Mucosa of rectum (tissue), 2 donors: Measurements from ENCODE around the gene PRDM10.
"Not testable (repeated sequence)": the region's sequence is repeated elsewhere in the genome, so short reads cannot be mapped to it uniquely, and the experiment has no call there.

Experiments
- H3K27ac ChIP-seq, 2 donors: one replicate each; pipeline ENCODE4 v1.7.0; 2013; ENCODE audit warnings: inconsistent platforms in 2 of 2, low read depth in 2 of 2, low read length in 2 of 2
- H3K27me3 ChIP-seq, 2 donors: one replicate each; pipeline ENCODE4 v1.7.0; 2013; ENCODE audit warnings: low read length in 2 of 2; ENCODE audit not compliant: control insufficient read depth in 2 of 2, insufficient read depth in 2 of 2
- H3K36me3 ChIP-seq, 2 donors: one replicate each; pipeline ENCODE4 v1.7.0; 2013; ENCODE audit warnings: low read length in 2 of 2; ENCODE audit not compliant: control insufficient read depth in 2 of 2, insufficient read depth in 2 of 2
- H3K4me1 ChIP-seq, 2 donors: one replicate each; pipeline ENCODE4 v1.7.0; 2013; ENCODE audit warnings: low read length in 2 of 2, mild to moderate bottlenecking in 1 of 2; ENCODE audit not compliant: control insufficient read depth in 2 of 2, insufficient read depth in 2 of 2
- H3K4me3 ChIP-seq, 2 donors: one replicate each; pipeline ENCODE4 v1.7.0; 2013; ENCODE audit warnings: low read length in 2 of 2
- H3K9ac ChIP-seq, 2 donors: one replicate each; pipeline ENCODE4 v1.7.0; 2013; ENCODE audit warnings: low read length in 2 of 2, low read depth in 1 of 2, mild to moderate bottlenecking in 1 of 2
- H3K9me3 ChIP-seq, 2 donors: one replicate each; pipeline ENCODE4 v1.7.0; 2013; ENCODE audit warnings: low read length in 2 of 2; ENCODE audit not compliant: control insufficient read depth in 2 of 2
- donor health status: healthy.
- donor health status: Normal muscosa, but diverticular disease.

PRDM10 gene

DNA sequence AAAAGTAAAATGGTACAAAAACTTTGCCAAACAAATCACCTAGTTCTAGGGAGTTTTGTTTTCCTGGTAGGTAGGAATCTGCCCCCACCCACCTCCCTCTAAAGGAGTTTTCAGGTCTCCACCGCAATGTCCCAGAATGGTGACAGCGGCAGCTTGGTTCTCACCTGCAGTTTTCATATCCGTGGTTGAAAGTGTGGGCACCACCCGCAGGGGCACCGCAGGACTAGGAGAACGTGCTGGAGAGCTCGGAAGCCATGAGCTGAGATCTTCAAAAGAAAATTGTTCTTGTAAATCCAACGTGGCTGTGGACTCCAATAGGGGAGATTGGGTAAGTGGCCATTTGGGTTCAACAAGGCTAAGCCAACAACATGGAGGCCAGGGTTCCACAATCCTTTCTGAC, 118.1 kb downstream of the PRDM10 start:
- H3K36me3 ChIP-seq, result peaks cover 83 to 93% of the 10 kb centered on the region in 2 donors
- H3K9ac ChIP-seq, result no peak overlapping the region
- no peaks in the 10 kb centered on the region for H3K9me3 ChIP-seq
- no peaks in the 10 kb centered on the region for H3K27me3 ChIP-seq
- H3K4me3 ChIP-seq, result no peak overlapping the region
- H3K4me1 ChIP-seq, result no peaks in the 10 kb centered on the region
- H3K27ac ChIP-seq, result no peak overlapping the region

DNA sequence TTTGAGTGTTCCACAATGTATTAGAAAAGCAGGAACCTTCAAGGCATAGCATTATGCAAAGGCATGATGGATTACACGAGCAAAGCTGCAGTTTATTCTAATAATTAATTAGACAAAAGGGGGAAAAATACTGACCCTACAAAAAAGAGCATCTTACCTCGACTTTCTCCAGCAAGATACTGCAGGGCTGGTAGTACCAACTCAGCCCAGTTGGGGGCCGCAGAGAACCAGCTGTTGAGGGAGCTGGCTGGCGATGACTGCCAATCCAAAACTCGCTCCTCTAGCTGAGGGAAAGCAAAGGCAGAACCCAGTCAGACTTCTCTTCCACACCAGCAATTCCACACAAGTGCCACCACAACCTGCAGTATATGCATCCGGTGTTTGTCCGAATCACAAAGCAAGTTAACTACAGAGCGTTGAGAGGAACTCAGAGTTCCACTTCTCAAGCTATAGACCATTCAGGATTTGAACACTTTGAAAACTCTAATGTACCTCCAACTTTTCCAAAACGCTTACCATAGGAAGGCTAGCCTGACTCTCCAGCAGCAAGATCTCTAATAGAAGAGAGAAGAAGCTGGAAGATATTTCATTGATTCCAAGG, 121.0 kb downstream of the PRDM10 start:
- H3K36me3 ChIP-seq, result peaks cover 89 to 98% of the 10 kb centered on the region in 2 donors

DNA sequence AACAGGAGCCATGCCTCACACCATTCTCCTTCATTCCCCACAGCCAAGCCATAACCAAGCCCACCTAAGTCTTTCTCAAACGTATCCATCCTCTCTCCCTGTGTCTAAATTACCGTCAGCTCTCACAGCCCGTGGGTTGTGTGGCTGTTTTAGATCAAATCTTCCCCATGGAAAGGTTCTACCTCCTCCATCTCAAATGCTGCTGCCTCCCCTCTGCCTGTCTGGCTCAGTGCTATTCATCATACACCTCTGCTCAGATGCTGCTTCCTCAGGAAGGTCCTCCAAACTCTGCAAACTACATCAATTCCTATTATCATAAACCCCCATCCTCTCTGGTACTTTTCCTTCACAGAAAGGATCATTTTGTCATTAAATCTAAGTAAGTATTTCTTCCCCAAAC, 122.3 kb downstream of the PRDM10 start:
- Histone ChIP-seq H3K4me3 (no peak overlapping the region), H3K27me3 (no peaks in the 10 kb centered on the region), H3K9ac (no peak overlapping the region), H3K4me1 (no peaks in the 10 kb centered on the region), H3K36me3 (peaks cover 82 to 95% of the 10 kb centered on the region in 2 donors), H3K27ac (no peak overlapping the region), H3K9me3 (no peaks in the 10 kb centered on the region)

More for the DNA sequence above, 121.0 kb downstream of the PRDM10 start:
- H3K9ac ChIP-seq, result no peak overlapping the region
- no peak overlapping the region for H3K4me3 ChIP-seq
- H3K4me1 ChIP-seq, result no peaks in the 10 kb centered on the region
- H3K9me3 ChIP-seq, result no peaks in the 10 kb centered on the region
- H3K27ac ChIP-seq, result no peak overlapping the region
- H3K27me3 ChIP-seq, result no peaks in the 10 kb centered on the region

DNA sequence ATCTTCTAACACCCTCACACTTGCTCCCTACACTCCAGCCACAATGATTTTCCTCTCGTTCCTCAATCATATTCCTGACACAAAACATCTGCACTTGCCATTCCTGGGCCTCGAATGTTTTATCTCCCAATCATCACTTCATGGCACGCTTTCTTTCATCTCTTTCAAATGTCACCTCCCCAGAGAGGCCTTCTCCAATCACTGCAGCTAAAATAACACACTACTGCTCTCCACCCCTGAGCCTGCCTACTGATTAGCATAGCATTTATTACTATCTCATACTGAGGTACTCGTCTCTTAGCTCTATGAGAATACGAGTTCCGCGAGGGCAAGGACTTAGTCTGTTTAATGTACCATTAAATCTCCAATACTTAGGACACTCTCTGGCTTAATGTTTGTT, 130.7 kb downstream of the PRDM10 start:
- H3K9me3 ChIP-seq, result no peaks in the 10 kb centered on the region
- H3K27ac ChIP-seq, result no peak overlapping the region
- no peak overlapping the region for H3K4me3 ChIP-seq
- H3K27me3 ChIP-seq, result no peaks in the 10 kb centered on the region
- no peak overlapping the region for H3K9ac ChIP-seq
- H3K4me1 ChIP-seq, result no peaks in the 10 kb centered on the region
- peaks cover 80 to 82% of the 10 kb centered on the region in 2 donors for H3K36me3 ChIP-seq

DNA sequence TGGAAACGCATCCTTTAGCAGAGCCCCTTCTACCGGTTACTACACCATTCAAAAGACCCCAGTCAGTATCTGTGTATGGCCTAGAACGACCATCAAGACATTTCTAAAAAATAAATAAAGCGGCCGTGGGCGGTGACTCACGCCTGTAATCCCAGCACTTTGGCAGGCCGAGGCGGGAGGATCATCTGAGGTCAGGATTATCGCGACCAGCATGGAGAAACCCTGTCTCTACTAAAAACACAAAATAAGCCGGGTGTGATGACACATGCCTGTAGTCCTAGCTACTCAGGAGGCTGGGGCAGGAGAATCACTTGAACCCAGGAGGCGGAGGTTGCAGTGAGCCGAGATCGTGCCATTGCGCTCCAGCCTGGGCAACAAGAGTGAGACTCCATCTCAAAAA, 134.0 kb downstream of the PRDM10 start:
- peaks cover 76 to 79% of the 10 kb centered on the region in 2 donors for H3K36me3 ChIP-seq
- H3K27me3 ChIP-seq, H3K27ac ChIP-seq, H3K4me3 ChIP-seq, H3K4me1 ChIP-seq, H3K9ac ChIP-seq, H3K9me3 ChIP-seq: not testable (repeated sequence)

DNA sequence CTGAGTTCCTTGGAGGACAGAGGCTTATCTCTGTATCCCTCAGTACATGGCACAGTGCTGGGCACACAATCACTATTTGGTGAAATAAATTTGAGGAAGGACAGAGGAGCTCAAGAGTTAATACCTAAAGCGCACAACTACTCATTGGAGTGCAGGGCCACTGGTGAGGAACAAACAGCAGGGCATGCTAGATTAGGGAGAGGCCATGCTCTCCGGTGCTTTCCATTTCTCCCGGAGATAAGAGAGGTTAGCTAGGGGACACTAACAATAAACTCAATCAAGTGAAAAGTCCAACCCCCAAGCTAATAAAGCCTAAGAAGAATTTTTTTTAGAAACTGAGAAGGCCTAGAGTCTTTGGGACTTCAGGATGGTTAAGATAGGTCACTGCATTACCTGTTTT, 136.3 kb downstream of the PRDM10 start:
- Histone ChIP-seq H3K9me3 (no peaks in the 10 kb centered on the region), H3K9ac (no peak overlapping the region), H3K4me3 (no peak overlapping the region), H3K27ac (no peak overlapping the region), H3K27me3 (no peaks in the 10 kb centered on the region), H3K4me1 (peaks cover 0 to 6% of the 10 kb centered on the region in 2 donors), H3K36me3 (peaks cover 56 to 60% of the 10 kb centered on the region in 2 donors)

DNA sequence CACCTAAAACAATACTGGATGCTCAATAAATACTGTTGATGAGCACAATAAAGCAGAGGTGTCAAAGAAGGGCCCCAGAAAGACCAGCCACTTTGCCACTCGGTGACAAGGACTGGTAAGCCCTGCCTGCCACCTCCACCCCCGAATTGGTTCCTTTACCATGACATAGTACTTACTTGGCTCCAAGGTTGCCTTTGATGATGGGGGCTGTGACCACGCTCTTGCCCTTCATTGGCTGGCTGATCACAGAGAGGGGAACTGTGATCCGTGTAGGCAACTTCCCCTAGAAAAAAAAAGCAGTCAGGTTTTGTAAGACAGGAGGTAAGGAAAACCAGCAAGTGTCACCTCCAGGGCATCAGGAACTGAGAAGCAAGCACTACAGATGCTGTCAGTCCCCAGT, 136.9 kb downstream of the PRDM10 start:
- H3K9me3 ChIP-seq, result no peaks in the 10 kb centered on the region
- no peak overlapping the region for H3K9ac ChIP-seq
- no peak overlapping the region for H3K4me3 ChIP-seq
- H3K27ac ChIP-seq, result no peak overlapping the region
- no peaks in the 10 kb centered on the region for H3K27me3 ChIP-seq
- H3K36me3 ChIP-seq, result peaks cover 52 to 55% of the 10 kb centered on the region in 2 donors
- H3K4me1 ChIP-seq, result peaks cover 0 to 6% of the 10 kb centered on the region in 2 donors

DNA sequence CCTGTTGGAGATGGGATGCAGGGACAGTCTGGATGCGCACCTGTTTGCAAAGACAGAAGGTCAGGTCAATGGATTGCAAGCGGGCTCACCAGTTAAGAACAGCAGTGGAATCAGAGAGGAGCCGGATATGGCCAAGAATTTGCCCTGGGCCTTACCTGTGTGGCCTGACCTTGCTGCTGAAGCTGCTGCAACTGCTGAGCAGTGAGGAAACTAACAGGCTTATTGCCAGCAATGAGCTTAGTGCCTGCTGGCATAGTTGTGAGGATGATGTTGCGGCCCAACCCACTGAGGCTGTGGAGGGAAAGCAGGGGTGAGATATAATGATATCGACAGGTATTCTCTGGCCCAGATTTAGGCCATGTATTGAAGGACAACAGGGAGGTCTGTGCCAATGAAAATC, 137.8 kb downstream of the PRDM10 start:
- Histone ChIP-seq H3K4me3 (no peak overlapping the region), H3K36me3 (peaks cover 44 to 48% of the 10 kb centered on the region in 2 donors)

DNA sequence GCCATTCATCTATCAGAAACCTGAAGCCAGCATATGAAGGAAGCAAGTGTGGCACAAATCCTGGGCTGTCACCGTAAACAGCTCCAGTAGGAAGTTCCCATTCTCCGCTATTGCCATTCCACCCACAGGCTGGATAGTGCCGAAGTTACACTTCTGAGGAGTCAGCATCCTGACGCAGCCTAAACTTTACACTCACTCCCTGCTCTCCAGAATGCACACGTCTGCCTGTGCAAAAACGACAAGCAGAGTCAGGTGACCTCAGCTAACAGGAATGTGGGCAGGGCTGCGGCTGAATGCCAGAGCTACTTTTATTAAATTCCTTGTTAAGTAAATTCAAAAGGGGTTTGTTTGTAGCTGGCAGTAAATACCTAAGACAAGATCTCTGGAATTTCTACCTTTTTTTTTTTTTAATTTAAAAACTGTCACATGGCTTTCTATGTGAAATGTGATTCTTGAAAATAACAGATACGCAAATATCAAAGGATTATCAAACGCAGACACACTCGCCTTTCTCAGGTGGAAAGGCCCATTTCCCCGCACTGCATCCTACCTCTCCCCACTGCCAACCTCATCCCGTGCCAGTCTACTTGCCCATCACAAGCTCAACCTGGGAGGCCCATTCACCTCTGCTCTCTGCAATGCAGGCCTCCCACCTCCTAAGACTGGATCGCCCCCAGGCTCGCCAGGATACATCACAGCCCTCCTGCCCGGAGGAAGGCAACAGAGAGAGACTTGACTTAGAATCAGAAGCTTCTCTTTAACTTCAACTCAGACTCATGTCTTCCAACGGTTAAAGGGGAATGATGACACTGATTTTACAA, 140.7 kb downstream of the PRDM10 start:
- Histone ChIP-seq H3K4me3 (no peak overlapping the region), H3K27ac (peak overlapping the region in 1 of 2 donors; percentile 3), H3K27me3 (no peaks in the 10 kb centered on the region), H3K4me1 (peaks cover 0 to 6% of the 10 kb centered on the region in 2 donors), H3K36me3 (peaks cover 40 to 53% of the 10 kb centered on the region in 2 donors), H3K9me3 (no peaks in the 10 kb centered on the region), H3K9ac (no peak overlapping the region)

More for the DNA sequence above, 137.8 kb downstream of the PRDM10 start:
- H3K4me1 ChIP-seq, result peaks cover 0 to 6% of the 10 kb centered on the region in 2 donors
- H3K27ac ChIP-seq, result no peak overlapping the region
- no peaks in the 10 kb centered on the region for H3K27me3 ChIP-seq
- no peak overlapping the region for H3K9ac ChIP-seq
- no peaks in the 10 kb centered on the region for H3K9me3 ChIP-seq

DNA sequence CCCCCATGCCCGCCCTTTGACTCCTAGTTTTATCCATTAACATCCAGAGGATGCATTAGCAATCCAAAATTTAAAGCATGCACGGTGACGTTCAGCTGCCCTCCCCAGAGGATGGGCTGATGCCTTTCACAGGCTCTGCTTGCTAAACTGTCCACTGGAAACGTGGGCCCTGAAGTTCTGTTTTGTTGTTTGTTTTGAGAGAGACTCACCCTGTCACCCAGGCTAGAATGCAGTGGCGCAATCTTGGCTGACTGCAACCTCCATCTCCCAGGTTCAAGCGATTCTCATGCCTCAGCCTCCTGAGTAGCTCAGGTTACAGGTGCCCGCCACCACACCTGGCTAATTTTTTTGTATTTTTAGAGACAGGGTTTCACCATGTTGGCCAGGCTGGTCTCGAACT, 146.6 kb downstream of the PRDM10 start:
- Histone ChIP-seq H3K27me3 (no peaks in the 10 kb centered on the region), H3K9me3 (no peaks in the 10 kb centered on the region), H3K36me3 (peaks cover 34 to 42% of the 10 kb centered on the region in 2 donors), H3K4me1 (peaks cover 15 to 16% of the 10 kb centered on the region in 2 donors), H3K27ac (no peak overlapping the region), H3K9ac (no peak overlapping the region), H3K4me3 (no peak overlapping the region)
